Keratinocyte (primary cell): ENCODE measurements around the gene DPH6. TPM values are rescaled to one million over a fixed set of nuclear protein-coding genes. Genes with fewer than 3 reads are reported as not detected.

ENCODE experiments used
- DNase-seq: peaks from one replicate; pipeline ENCODE4 v3.0.0-alpha.2; 2011; ENCODE audit warnings: low read depth, missing footprints, low spot score
- FAIRE-seq: peaks from 2 replicates; lab custom pipeline; 2011; peaks lifted over from hg19 to GRCh38; lab: Jason Lieb, UNC
- H2AFZ ChIP-seq: 2 replicates; pipeline ENCODE4 v1.6.0; 2012; ENCODE audit warnings: low read length, control low read depth, inconsistent platforms; ENCODE audit not compliant: control insufficient read depth
- H3K27ac ChIP-seq: 2 replicates; pipeline ENCODE4 v1.5.1; 2011; ENCODE audit warnings: low read length; ENCODE audit not compliant: control insufficient read depth, insufficient read depth
- H3K27me3 ChIP-seq: 3 replicates; pipeline ENCODE4 v1.6.0; 2011; ENCODE audit warnings: low read length; ENCODE audit not compliant: control insufficient read depth, insufficient read depth; ENCODE audit errors: extremely low read depth
- H3K36me3 ChIP-seq, 2 experiments: 2 replicates in 1 of 2; 3 replicates in 1 of 2; pipeline ENCODE4 v1.5.1; 2011; ENCODE audit warnings: low read length in 2 of 2, mild to moderate bottlenecking in 1 of 2; ENCODE audit not compliant: control insufficient read depth in 2 of 2, insufficient read depth in 2 of 2; ENCODE audit errors: extremely low read depth in 1 of 2
- H3K4me1 ChIP-seq: 3 replicates; pipeline ENCODE4 v1.5.1; 2011; ENCODE audit warnings: low read length; ENCODE audit not compliant: control insufficient read depth, insufficient read depth; ENCODE audit errors: extremely low read depth
- H3K4me2 ChIP-seq: 3 replicates; pipeline ENCODE4 v1.6.0; 2011; ENCODE audit warnings: low read depth, low read length; ENCODE audit not compliant: control insufficient read depth, insufficient read depth; ENCODE audit errors: extremely low read depth
- H3K4me3 ChIP-seq, 3 experiments: fragments of 200-600 bp in 1 of 3; sonication (generic) in 1 of 3; 2 replicates in 2 of 3; 3 replicates in 1 of 3; pipeline ENCODE4 v1.5.1; 2011 to 2016; ENCODE audit warnings: low read length in 3 of 3, mild to moderate bottlenecking in 3 of 3, control low read depth in 2 of 3, inconsistent platforms in 1 of 3, low read depth in 1 of 3, mixed read lengths in 1 of 3, mixed run types in 1 of 3, moderate library complexity in 1 of 3; ENCODE audit not compliant: control insufficient read depth in 2 of 3, insufficient read depth in 2 of 3; ENCODE audit errors: extremely low read depth in 1 of 3
- H3K79me2 ChIP-seq: 2 replicates; pipeline ENCODE4 v1.6.0; 2012; ENCODE audit warnings: low read length; ENCODE audit not compliant: control insufficient read depth, insufficient read depth
- H3K9ac ChIP-seq: 3 replicates; pipeline ENCODE4 v1.6.0; 2011; ENCODE audit warnings: low read length; ENCODE audit not compliant: control insufficient read depth, insufficient read depth; ENCODE audit errors: extremely low read depth
- H3K9me1 ChIP-seq: 3 replicates; pipeline ENCODE4 v1.6.0; 2011; ENCODE audit warnings: low read length; ENCODE audit not compliant: control insufficient read depth, insufficient read depth; ENCODE audit errors: extremely low read depth
- H3K9me3 ChIP-seq: 2 replicates; pipeline ENCODE4 v1.5.1; 2012; ENCODE audit warnings: low read depth, low read length; ENCODE audit not compliant: control insufficient read depth
- H4K20me1 ChIP-seq: 3 replicates; pipeline ENCODE4 v1.6.0; 2011; ENCODE audit warnings: low read length; ENCODE audit not compliant: control insufficient read depth, insufficient read depth; ENCODE audit errors: extremely low read depth
- EZH2 ChIP-seq: IDR thresholded peaks from one replicate; pipeline ENCODE4 v1.6.1; 2012; ENCODE audit warnings: inconsistent platforms, mild to moderate bottlenecking, low read length, moderate library complexity
- dilution Hi-C: fragments of 300-500 bp; cut with MboI; formaldehyde crosslinking; loops from one replicate; pipeline ENCODE4 v1.7.0; 2020; ENCODE audit warnings: low sequenced_read_pairs; ENCODE audit not compliant: extremely low pct_ligation_motif_present
- polyA plus RNA-seq, 5 experiments: library from polyadenylated mRNA; depleted of rRNA in 3 of 5; stranded (reverse) in 3 of 5; stranded (forward) in 1 of 5; unstranded in 1 of 5; fragments of >200 nt; gene quantifications; 1 replicate in 1 of 5; 2 replicates in 3 of 5; 3 replicates in 1 of 5; pipeline versions ENCODE4 v1.2.1 to v1.2.3, GENCODE V29; 2011 to 2012; ENCODE audit warnings: missing spikeins in 2 of 5, low read depth in 1 of 5, low replicate concordance in 1 of 5
- TF ChIP-seq, protein P1 (sequence below), 3 experiments: IDR thresholded peaks in 1 of 3; conservative IDR thresholded peaks in 1 of 3; optimal IDR thresholded peaks in 1 of 3; 2 replicates in 2 of 3; 3 replicates in 1 of 3; pipeline versions ENCODE3 to v1.5.1; 2011; ENCODE audit warnings: low read length in 3 of 3, mild to moderate bottlenecking in 3 of 3, moderate library complexity in 2 of 3, control low read depth in 1 of 3, inconsistent platforms in 1 of 3; ENCODE audit not compliant: insufficient read depth in 2 of 3; ENCODE audit errors: extremely low read depth in 1 of 3

The DPH6 gene
- polyA plus RNA-seq, 1 donor (not counting 4 experiments of a cell fraction or from before 2014, with no cell fraction given) = 13.6 TPM

GRCh38 chr15:35547775-35548364 lies 1.9 kb upstream of the DPH6 start:
- no peak overlapping the region for H2AFZ ChIP-seq
- no peaks in the 10 kb centered on the region for H3K36me3 ChIP-seq
- no peak overlapping the region for H3K27ac ChIP-seq
- dilution Hi-C loops = no loop called here
- H3K9ac ChIP-seq = no peak overlapping the region
- H3K9me3 ChIP-seq = no peaks in the 10 kb centered on the region
- FAIRE-seq (no peak), DNase-seq (no peak)
- no peaks in the 10 kb centered on the region for H4K20me1 ChIP-seq
- peaks cover 14% of the 10 kb centered on the region for H3K4me1 ChIP-seq
- no peaks in the 10 kb centered on the region for H3K9me1 ChIP-seq
- H3K27me3 ChIP-seq = no peaks in the 10 kb centered on the region
- no peak for TF ChIP-seq EZH2
- TF ChIP-seq, protein P1, sequence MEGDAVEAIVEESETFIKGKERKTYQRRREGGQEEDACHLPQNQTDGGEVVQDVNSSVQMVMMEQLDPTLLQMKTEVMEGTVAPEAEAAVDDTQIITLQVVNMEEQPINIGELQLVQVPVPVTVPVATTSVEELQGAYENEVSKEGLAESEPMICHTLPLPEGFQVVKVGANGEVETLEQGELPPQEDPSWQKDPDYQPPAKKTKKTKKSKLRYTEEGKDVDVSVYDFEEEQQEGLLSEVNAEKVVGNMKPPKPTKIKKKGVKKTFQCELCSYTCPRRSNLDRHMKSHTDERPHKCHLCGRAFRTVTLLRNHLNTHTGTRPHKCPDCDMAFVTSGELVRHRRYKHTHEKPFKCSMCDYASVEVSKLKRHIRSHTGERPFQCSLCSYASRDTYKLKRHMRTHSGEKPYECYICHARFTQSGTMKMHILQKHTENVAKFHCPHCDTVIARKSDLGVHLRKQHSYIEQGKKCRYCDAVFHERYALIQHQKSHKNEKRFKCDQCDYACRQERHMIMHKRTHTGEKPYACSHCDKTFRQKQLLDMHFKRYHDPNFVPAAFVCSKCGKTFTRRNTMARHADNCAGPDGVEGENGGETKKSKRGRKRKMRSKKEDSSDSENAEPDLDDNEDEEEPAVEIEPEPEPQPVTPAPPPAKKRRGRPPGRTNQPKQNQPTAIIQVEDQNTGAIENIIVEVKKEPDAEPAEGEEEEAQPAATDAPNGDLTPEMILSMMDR (optimal IDR thresholded peaks at IDR 0.05 in 1 of 3, IDR thresholded peaks at IDR 0.05 in 1 of 3, conservative IDR thresholded peaks at IDR 0.05 in 1 of 3; ENCODE audit: extremely low read depth in 1 of 3, insufficient read depth in 2 of 3, low read length in 3 of 3) = no peak
- no peak overlapping the region for H3K4me3 ChIP-seq
- peaks cover 2% of the 10 kb centered on the region for H3K79me2 ChIP-seq
- H3K4me2 ChIP-seq = no peak overlapping the region

DNA sequence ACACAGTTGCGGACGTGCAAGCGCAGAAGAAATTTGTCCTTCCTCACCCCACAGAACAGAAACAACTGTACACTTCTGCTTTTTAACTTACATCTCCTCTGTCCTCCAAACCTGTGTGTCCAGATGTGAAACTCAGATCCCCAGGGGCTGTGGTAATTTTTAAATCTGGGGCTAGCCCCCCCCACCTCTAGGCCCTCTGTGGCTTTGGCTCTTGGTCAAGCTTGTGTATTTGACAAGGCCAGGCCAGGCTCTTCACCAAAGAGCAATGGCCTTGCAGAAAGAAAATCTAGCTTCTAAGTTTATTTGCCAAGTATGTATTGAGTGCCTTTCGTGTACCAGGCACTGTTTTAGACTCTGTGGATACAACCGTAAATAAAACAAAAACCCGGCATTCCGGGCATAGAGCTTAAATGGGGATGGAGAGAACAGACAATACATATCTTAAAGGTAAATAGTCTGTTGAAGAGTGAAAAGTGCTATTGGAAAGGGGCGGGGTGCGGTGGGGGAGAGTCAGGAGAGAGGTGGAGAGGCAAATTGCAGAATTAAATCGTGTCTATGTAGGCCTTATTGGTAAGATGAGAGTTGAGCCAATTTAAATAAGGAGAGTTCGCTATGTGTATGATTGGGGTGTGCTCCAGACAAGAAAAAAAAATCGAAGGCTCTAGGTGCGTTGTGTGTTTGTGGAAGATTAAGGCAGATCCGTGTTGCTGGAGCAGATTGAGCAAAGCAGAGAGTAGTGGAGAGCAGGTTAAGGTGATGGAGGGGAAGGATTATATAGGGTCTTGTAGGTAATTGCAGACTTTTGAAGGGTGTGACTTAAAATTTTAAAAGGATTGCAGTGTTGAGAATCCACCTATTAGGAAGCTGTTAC lies 781 bp upstream of the DPH6 start:
- peaks cover 2% of the 10 kb centered on the region for H3K79me2 ChIP-seq
- no peaks in the 10 kb centered on the region for H4K20me1 ChIP-seq
- H3K9me3 ChIP-seq = no peaks in the 10 kb centered on the region
- H3K4me2 ChIP-seq = peak overlapping the region; percentile 96
- dilution Hi-C loops = no loop called here
- DNase-seq = no peak
- peak overlapping the region; percentile 79 to 87 (median 81) for H3K4me3 ChIP-seq
- H2AFZ ChIP-seq = peak overlapping the region; percentile 90
- peak overlapping the region; percentile 96 for H3K27ac ChIP-seq
- no peaks in the 10 kb centered on the region for H3K9me1 ChIP-seq
- TF ChIP-seq EZH2 = no peak
- TF ChIP-seq, protein P1 (optimal IDR thresholded peaks at IDR 0.05 in 1 of 3, IDR thresholded peaks at IDR 0.05 in 1 of 3, conservative IDR thresholded peaks at IDR 0.05 in 1 of 3; ENCODE audit: extremely low read depth in 1 of 3, insufficient read depth in 2 of 3, low read length in 3 of 3) = no peak
- H3K4me1 ChIP-seq = peaks cover 14% of the 10 kb centered on the region
- H3K36me3 ChIP-seq = no peaks in the 10 kb centered on the region
- H3K9ac ChIP-seq = peak overlapping the region; percentile 96
- no peak for FAIRE-seq
- H3K27me3 ChIP-seq = no peaks in the 10 kb centered on the region
